HG02981 (cell line): ENCODE measurements around the gene TCF7L2.
"Not testable (repeated sequence)": the region's sequence is repeated elsewhere in the genome, so short reads cannot be mapped to it uniquely, and the experiment has no call there.

Experiments used
- ATAC-seq: cut with Tn5 transposase; IDR thresholded peaks from one replicate; pipeline ENCODE4 v1.9.1; 2021; ENCODE audit warnings: mild to moderate bottlenecking, moderate library complexity; ENCODE audit not compliant: unreplicated experiment

TCF7L2 gene

GRCh38 chr10:113060201-113061053 is 110.4 kb downstream of the TCF7L2 start:
- no peak for ATAC-seq

- no peak for ATAC-seq
Measured at GRCh38 chr10:113061054-113061430, 111.0 kb downstream of the TCF7L2 start.

- no peak for ATAC-seq
Measured at GRCh38 chr10:113061557-113061956, 111.5 kb downstream of the TCF7L2 start.

- no peak for ATAC-seq
Measured at GRCh38 chr10:113063043-113063967, 113.3 kb downstream of the TCF7L2 start.

- ATAC-seq: no peak
Measured at GRCh38 chr10:113064039-113064438, 114.0 kb downstream of the TCF7L2 start.

GRCh38 chr10:113066120-113066519 is 116.1 kb downstream of the TCF7L2 start:
- not testable (repeated sequence) for ATAC-seq

- ATAC-seq: no peak
Measured at GRCh38 chr10:113066561-113067312, 116.7 kb downstream of the TCF7L2 start.

GRCh38 chr10:113067501-113067900 is 117.5 kb downstream of the TCF7L2 start:
- no peak for ATAC-seq

GRCh38 chr10:113068178-113068890 is 118.3 kb downstream of the TCF7L2 start:
- ATAC-seq: no peak

GRCh38 chr10:113069595-113069994 is 119.5 kb downstream of the TCF7L2 start:
- ATAC-seq: no peak

GRCh38 chr10:113071446-113071845 is 121.4 kb downstream of the TCF7L2 start:
- ATAC-seq: no peak

GRCh38 chr10:113073549-113074189 is 123.6 kb downstream of the TCF7L2 start:
- ATAC-seq: no peak

- ATAC-seq: no peak
Measured at GRCh38 chr10:113076949-113077348, 126.9 kb downstream of the TCF7L2 start.

- ATAC-seq: no peak
Measured at GRCh38 chr10:113078282-113078907, 128.3 kb downstream of the TCF7L2 start.

- no peak for ATAC-seq
Measured at GRCh38 chr10:113080061-113080924, 130.2 kb downstream of the TCF7L2 start.

- no peak for ATAC-seq
Measured at GRCh38 chr10:113080925-113081229, 130.8 kb downstream of the TCF7L2 start.

GRCh38 chr10:113084031-113084430 is 134.0 kb downstream of the TCF7L2 start:
- no peak for ATAC-seq

GRCh38 chr10:113085776-113086175 is 135.7 kb downstream of the TCF7L2 start:
- ATAC-seq: no peak

GRCh38 chr10:113086282-113086681 is 136.2 kb downstream of the TCF7L2 start:
- no peak for ATAC-seq
